Measurements from ENCODE around the gene DNM2. TPM values are rescaled to one million over a fixed set of nuclear protein-coding genes. Genes with fewer than 3 reads are reported as not detected.

Gene DNM2
- total and polyA plus RNA-seq, 9 of the 15 experiments (the other 6 are each of a cell fraction or from before 2014, with no cell fraction given), result 2.2 to 161 (median 72.6) TPM

- no peak for TF ChIP-seq CTCFL (IDR thresholded peaks at IDR 0.05; ENCODE audit: borderline replicate concordance, insufficient read depth, low read depth, low read length, poor library complexity, severe bottlenecking)
- TF ChIP-seq RBM39 (optimal IDR thresholded peaks at IDR 0.05; ENCODE audit: low read depth, low read length), result no peak
- TF ChIP-seq RCOR1 (IDR thresholded peaks at IDR 0.05; ENCODE audit: borderline replicate concordance in 1 of 2, low read depth in 2 of 2, low read length in 2 of 2), result 0 out of 4 replicates have a peak, but pooled peaks of 1 of the 2 experiments have one; percentile 41
- TF ChIP-seq JUND (IDR thresholded peaks at IDR 0.05; ENCODE audit: borderline replicate concordance, low read depth, low read length), result peak; percentile 11; the same call in 1 of the 2 replicates
- TF ChIP-seq JUND (tag; IDR thresholded peaks at IDR 0.05; ENCODE audit: borderline replicate concordance, low read depth, low read length), result no peak; the same call in 2 of the 3 replicates
- no peak for TF ChIP-seq JUN (IDR thresholded peaks at IDR 0.05; ENCODE audit: borderline replicate concordance, low read depth, low read length)
- TF ChIP-seq JUN (CRISPR knock-in tag; IDR thresholded peaks at IDR 0.05; ENCODE audit: borderline replicate concordance), result no peak
- TF ChIP-seq RERE (CRISPR knock-in tag; IDR thresholded peaks at IDR 0.05; ENCODE audit: borderline replicate concordance), result no peak
- TF ChIP-seq MYC (IDR thresholded peaks at IDR 0.05; ENCODE audit: low read depth, low read length), result peak; percentile 90
- TF ChIP-seq MYC (CRISPR knock-in tag; IDR thresholded peaks at IDR 0.05; ENCODE audit: borderline replicate concordance, low read depth), result no peak
Observed at GRCh38 chr19:10736916-10737551, 19.2 kb downstream of the DNM2 start (continued).
